Endothelial cell of umbilical vein (primary cell): ENCODE data around the gene CPOX.

Experiments used
- CTCF ChIP-seq, 2 donors: IDR thresholded peaks; 1 replicate in 1 of 2; 2 replicates in 1 of 2; pipeline ENCODE4 v1.5.1; 2011; ENCODE audit warnings: low read length in 2 of 2, mild to moderate bottlenecking in 2 of 2, moderate library complexity in 2 of 2, control low read depth in 1 of 2, inconsistent platforms in 1 of 2, low read depth in 1 of 2; ENCODE audit not compliant: insufficient read depth in 1 of 2; ENCODE audit errors: extremely low read depth in 1 of 2
- EZH2 ChIP-seq: IDR thresholded peaks from 2 replicates; pipeline ENCODE4 v1.6.1; 2012; ENCODE audit warnings: borderline replicate concordance, low read depth, mild to moderate bottlenecking, moderate library complexity, low read length, inconsistent platforms; ENCODE audit not compliant: severe bottlenecking
- MAX ChIP-seq: IDR thresholded peaks from 2 replicates; pipeline ENCODE4 v1.6.1; 2011; ENCODE audit not compliant: insufficient read depth, insufficient read length
- POLR2AphosphoS5 ChIP-seq: IDR thresholded peaks from 2 replicates; pipeline ENCODE4 v1.6.1; 2012; ENCODE audit warnings: low read depth, mild to moderate bottlenecking, control low read depth, low read length, moderate library complexity; ENCODE audit not compliant: insufficient read depth

GRCh38 chr3:98603580-98603979, 10.2 kb upstream of the CPOX start:
- TF ChIP-seq EZH2: no peak
- TF ChIP-seq MAX: no peak
- no peak for TF ChIP-seq POLR2AphosphoS5
- TF ChIP-seq CTCF (IDR thresholded peaks at IDR 0.05; ENCODE audit: extremely low read depth in 1 of 2, insufficient read depth in 1 of 2, low read depth in 1 of 2, low read length in 2 of 2): no peak
